Effector memory CD4-positive, alpha-beta T cell (primary cell): ENCODE measurements around the gene MEX3D.
"Not testable (repeated sequence)": the region's sequence is repeated elsewhere in the genome, so short reads cannot be mapped to it uniquely, and the experiment has no call there.

Experiments used
- DNase-seq, 3 donors: peaks; one replicate each; pipeline ENCODE4 v3.0.0-alpha.2; 2020
- H3K27ac ChIP-seq: 2 replicates; pipeline ENCODE4 v1.7.0; 2013; ENCODE audit warnings: mild to moderate bottlenecking, low read length, moderate library complexity; ENCODE audit not compliant: insufficient read depth, poor library complexity, severe bottlenecking
- H3K27me3 ChIP-seq: replicated peaks from 2 replicates; pipeline ENCODE4 v1.7.0; 2013; ENCODE audit warnings: mild to moderate bottlenecking, low read length; ENCODE audit not compliant: insufficient read depth, control insufficient read depth, poor library complexity, severe bottlenecking
- H3K36me3 ChIP-seq: 2 replicates; pipeline ENCODE4 v1.7.0; 2013; ENCODE audit warnings: mild to moderate bottlenecking, low read length, moderate library complexity; ENCODE audit not compliant: control insufficient read depth, insufficient read depth
- H3K4me1 ChIP-seq: 2 replicates; pipeline ENCODE4 v1.7.0; 2013; ENCODE audit warnings: low read length, mild to moderate bottlenecking; ENCODE audit not compliant: control insufficient read depth, insufficient read depth, poor library complexity, severe bottlenecking
- H3K4me3 ChIP-seq: 2 replicates; pipeline ENCODE4 v1.7.0; 2013; ENCODE audit warnings: low read length, low read depth, mild to moderate bottlenecking; ENCODE audit not compliant: insufficient read depth, poor library complexity, severe bottlenecking
- H3K9me3 ChIP-seq: 2 replicates; pipeline ENCODE4 v1.7.0; 2013; ENCODE audit warnings: mild to moderate bottlenecking, low read length, moderate library complexity; ENCODE audit not compliant: control insufficient read depth

Gene MEX3D

GRCh38 chr19:1556390-1557070 is 11.6 kb downstream of the MEX3D start:
- H3K9me3 ChIP-seq = no peaks in the 10 kb centered on the region
- DNase-seq = no peak
- no peak overlapping the region for H3K27ac ChIP-seq
- no peaks in the 10 kb centered on the region for H3K27me3 ChIP-seq
- H3K4me1 ChIP-seq = no peaks in the 10 kb centered on the region
- H3K4me3 ChIP-seq = no peak overlapping the region
- no peaks in the 10 kb centered on the region for H3K36me3 ChIP-seq

- Histone ChIP-seq H3K9me3 (no peaks in the 10 kb centered on the region), H3K4me3 (no peak overlapping the region), H3K27me3 (no peaks in the 10 kb centered on the region)
These were observed 12.4 kb downstream of the MEX3D start for GRCh38 chr19:1555487-1556389.

GRCh38 chr19:1554968-1555367 is 13.2 kb downstream of the MEX3D start:
- Histone ChIP-seq H3K4me3 (no peak overlapping the region), H3K27ac (no peak overlapping the region), H3K4me1 (no peaks in the 10 kb centered on the region), H3K9me3 (no peaks in the 10 kb centered on the region), H3K36me3 (no peaks in the 10 kb centered on the region), H3K27me3 (no peaks in the 10 kb centered on the region)
- DNase-seq = no peak

More at GRCh38 chr19:1555487-1556389, 12.4 kb downstream of the MEX3D start:
- no peaks in the 10 kb centered on the region for H3K4me1 ChIP-seq
- H3K27ac ChIP-seq = no peak overlapping the region
- DNase-seq = no peak
- no peaks in the 10 kb centered on the region for H3K36me3 ChIP-seq

GRCh38 chr19:1553415-1553814 is 14.7 kb downstream of the MEX3D start:
- Histone ChIP-seq H3K27me3 (no peaks in the 10 kb centered on the region), H3K36me3 (no peaks in the 10 kb centered on the region), H3K27ac (no peak overlapping the region), H3K4me3 (no peak overlapping the region), H3K4me1 (no peaks in the 10 kb centered on the region), H3K9me3 (no peaks in the 10 kb centered on the region)
- DNase-seq = no peak

GRCh38 chr19:1551068-1552040 is 16.8 kb downstream of the MEX3D start:
- H3K4me1 ChIP-seq = no peaks in the 10 kb centered on the region
- no peaks in the 10 kb centered on the region for H3K9me3 ChIP-seq
- no peaks in the 10 kb centered on the region for H3K27me3 ChIP-seq
- DNase-seq = no peak
- H3K4me3 ChIP-seq = no peak overlapping the region
- H3K27ac ChIP-seq = no peak overlapping the region
- no peaks in the 10 kb centered on the region for H3K36me3 ChIP-seq

GRCh38 chr19:1549332-1549945 is 18.7 kb downstream of the MEX3D start:
- no peaks in the 10 kb centered on the region for H3K9me3 ChIP-seq
- H3K27me3 ChIP-seq = no peaks in the 10 kb centered on the region
- H3K4me3 ChIP-seq = no peak overlapping the region

GRCh38 chr19:1540365-1540925 is 27.7 kb downstream of the MEX3D start:
- Histone ChIP-seq H3K9me3 (no peaks in the 10 kb centered on the region), H3K36me3 (no peaks in the 10 kb centered on the region), H3K27me3 (peaks cover 9% of the 10 kb centered on the region), H3K4me1 (no peaks in the 10 kb centered on the region), H3K4me3 (no peak overlapping the region), H3K27ac (no peak overlapping the region)
- DNase-seq = no peak

More at GRCh38 chr19:1549332-1549945, 18.7 kb downstream of the MEX3D start:
- Histone ChIP-seq H3K27ac (no peak overlapping the region), H3K36me3 (no peaks in the 10 kb centered on the region), H3K4me1 (no peaks in the 10 kb centered on the region)
- no peak for DNase-seq

GRCh38 chr19:1539749-1540148 is 28.4 kb downstream of the MEX3D start:
- H3K27me3 ChIP-seq, H3K36me3 ChIP-seq, H3K9me3 ChIP-seq, H3K4me3 ChIP-seq, H3K27ac ChIP-seq, H3K4me1 ChIP-seq, DNase-seq: not testable (repeated sequence)

- DNase-seq = no peak
- H3K4me3 ChIP-seq = no peak overlapping the region
- H3K4me1 ChIP-seq = no peaks in the 10 kb centered on the region
- no peaks in the 10 kb centered on the region for H3K36me3 ChIP-seq
- peaks cover 9% of the 10 kb centered on the region for H3K27me3 ChIP-seq
- H3K27ac ChIP-seq = no peak overlapping the region
- no peaks in the 10 kb centered on the region for H3K9me3 ChIP-seq
These were observed 29.1 kb downstream of the MEX3D start for GRCh38 chr19:1538978-1539377.
